ENCODE results near the gene FZR1.

FZR1 gene

DNA sequence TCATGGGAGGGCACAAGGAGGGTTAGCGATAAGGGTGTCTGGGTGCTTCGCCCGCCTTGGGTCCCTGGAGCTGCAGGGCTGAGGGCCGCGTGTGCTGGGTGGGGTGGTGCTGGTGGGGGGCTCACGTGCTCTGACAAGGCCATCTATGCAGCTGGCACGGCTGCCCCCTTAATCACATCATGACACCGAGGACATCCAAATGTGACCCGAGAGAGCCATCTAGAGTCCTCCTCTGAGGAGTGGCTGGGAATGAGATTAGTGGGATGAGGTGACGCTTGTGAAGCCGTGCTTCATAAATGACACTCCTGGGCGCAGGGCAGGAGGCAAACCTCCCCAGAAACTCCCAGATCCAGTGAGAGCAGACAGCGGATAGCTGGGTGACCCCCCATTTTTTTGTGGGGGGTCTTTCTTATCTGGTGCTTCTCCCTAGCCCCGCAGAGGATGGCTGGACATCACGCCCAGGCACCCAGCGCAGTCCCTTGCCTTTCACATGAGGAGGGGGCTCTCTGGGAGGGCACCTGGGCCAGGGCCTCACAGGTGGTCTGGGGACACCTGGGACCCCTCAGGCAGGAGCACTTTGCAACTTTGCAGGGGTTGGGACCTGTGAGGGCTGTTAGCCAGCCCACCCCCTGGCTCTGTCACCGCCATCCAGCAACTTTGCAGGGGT lies 6.6 kb downstream of the FZR1 start:
- DNase-seq (ENCODE audit: extremely low read depth in 1 of 2, low read depth in 1 of 2) = no peak

GRCh38 chr19:3513229-3514140 lies 7.4 kb downstream of the FZR1 start:
- no peak for DNase-seq (ENCODE audit: extremely low read depth in 1 of 2, low read depth in 1 of 2)

DNA sequence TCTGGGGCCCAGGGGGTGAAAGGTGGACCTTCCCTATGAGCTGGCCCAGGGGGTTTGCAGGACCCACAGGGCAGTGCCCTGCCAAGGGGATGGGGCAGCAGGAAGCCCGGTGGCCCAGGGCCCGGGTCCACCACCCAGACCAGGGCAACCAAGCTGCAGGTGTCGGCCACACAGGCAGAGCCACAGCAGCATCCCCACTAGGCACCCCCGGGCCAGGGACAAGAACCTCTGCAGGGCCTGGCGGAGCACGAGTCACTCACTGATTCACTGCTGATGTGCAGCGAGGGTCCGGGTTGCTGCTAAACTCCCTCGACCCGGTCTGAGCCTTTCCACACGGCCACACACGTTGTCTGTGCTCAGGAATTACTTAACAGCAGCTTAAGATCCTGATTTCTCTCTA lies 8.8 kb downstream of the FZR1 start:
- no peak for DNase-seq (ENCODE audit: extremely low read depth in 1 of 2, low read depth in 1 of 2)

DNA sequence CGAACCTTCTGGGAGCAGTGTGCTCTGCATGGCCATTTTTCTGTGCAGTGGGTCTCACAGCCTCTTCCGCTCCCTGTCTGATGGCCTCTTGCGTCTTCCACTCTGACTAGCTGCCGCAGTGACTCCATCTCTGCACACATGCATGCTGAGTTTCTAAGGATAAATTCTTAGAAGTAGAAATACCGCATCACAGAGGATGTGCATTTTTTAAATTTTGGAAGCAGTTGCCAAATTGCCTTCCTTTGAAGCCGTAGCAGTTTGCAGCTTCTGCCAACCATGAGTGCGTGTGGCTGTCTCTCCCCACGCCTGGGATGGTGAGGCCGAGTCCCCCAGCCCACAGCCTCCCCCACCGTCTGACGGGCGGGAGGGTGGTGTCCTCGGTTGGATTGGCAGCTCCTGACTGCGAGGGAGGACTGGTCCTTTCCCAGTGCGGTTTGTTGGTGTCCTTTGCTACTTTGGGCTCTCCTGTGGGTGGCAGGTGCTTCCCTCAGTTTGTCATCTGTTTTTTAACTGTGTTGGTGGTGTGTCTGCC lies 9.8 kb downstream of the FZR1 start:
- no peak for DNase-seq (ENCODE audit: extremely low read depth in 1 of 2, low read depth in 1 of 2)

DNA sequence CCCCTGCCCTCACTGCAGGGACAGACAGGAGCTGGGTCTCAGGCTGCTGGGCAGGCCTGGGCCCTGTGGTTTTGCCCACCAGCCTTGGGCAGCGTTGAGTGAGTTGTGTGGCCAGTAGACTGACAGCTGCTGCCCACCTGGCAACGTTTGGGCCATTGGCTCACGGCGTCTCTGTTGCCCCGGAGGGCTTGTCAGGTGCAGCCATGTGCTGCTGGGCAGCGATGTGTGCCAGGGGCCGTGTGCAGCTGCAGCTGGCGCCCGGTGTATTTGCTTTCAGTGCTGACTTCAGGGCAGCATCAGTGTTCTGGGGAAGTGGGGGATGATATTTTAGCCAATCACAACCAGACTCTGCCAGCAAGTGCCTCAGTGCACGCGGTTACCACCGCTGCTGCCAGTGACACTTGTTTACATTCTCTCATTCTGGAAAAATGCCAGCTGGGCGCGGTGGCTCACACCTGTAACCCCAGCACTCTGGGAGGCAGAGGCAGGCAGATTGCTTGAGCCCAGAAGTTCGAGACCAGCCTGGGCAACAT lies 10.6 kb downstream of the FZR1 start:
- peak in 1 of 2 donors; percentile 16 for DNase-seq (ENCODE audit: extremely low read depth in 1 of 2, low read depth in 1 of 2)

GRCh38 chr19:3517638-3518037 lies 11.5 kb downstream of the FZR1 start:
- no peak for DNase-seq (ENCODE audit: extremely low read depth in 1 of 2, low read depth in 1 of 2)

GRCh38 chr19:3518255-3518654 lies 12.1 kb downstream of the FZR1 start:
- no peak for DNase-seq (ENCODE audit: extremely low read depth in 1 of 2, low read depth in 1 of 2)

GRCh38 chr19:3518659-3519058 lies 12.5 kb downstream of the FZR1 start:
- DNase-seq (ENCODE audit: extremely low read depth in 1 of 2, low read depth in 1 of 2) = no peak

- no peak for DNase-seq (ENCODE audit: extremely low read depth in 1 of 2, low read depth in 1 of 2)
These were observed 13.0 kb downstream of the FZR1 start for GRCh38 chr19:3519126-3519525.

DNA sequence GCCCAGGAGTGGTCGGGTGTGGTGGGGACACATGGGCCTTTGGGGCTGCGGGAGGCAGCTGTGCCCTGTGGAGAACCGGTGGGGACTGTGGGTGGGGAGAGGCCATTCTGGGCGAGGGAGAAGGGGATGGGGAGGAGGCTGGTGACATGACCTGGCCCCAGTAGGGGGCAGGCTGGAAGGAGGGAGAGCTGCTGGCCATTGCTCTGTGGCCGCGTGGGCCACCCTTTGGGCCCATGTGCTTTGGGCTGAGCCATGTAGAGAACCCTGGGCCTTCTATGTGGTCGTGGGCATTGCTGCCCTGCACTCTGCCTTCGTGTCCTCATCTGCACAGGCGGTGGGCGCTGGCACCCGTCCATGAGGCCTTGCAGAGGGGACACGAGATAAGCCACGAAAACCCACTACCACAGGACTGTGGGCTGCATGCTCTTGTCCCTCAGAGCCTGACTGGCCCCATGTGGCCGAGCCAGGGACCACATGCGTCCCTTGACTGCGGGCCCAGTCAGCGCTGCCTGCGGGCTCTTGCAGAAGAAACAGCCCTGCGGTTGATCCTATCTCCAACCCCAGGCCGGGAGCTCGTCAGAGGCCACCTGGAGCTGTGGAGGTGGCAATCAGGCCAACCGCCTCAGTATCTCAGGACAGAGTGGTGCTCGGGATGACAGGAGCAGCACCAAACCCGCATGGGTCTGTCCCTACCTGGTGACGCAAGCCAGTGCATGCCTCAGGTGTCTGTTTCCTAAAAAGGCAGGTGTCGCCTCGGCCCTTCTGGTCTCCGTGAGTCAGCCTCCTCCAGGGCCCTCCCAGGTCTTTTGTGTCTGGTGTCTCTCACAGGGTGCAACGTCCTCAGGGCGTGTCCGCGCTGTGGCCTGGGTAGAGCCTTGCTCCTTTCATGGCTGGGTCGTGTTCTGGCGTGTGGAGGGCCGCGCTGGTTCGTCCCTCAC lies 14.3 kb downstream of the FZR1 start:
- DNase-seq (ENCODE audit: extremely low read depth in 1 of 2, low read depth in 1 of 2) = no peak

GRCh38 chr19:3521104-3521445 lies 15.0 kb downstream of the FZR1 start:
- no peak for DNase-seq (ENCODE audit: extremely low read depth in 1 of 2, low read depth in 1 of 2)

- DNase-seq (ENCODE audit: extremely low read depth in 1 of 2, low read depth in 1 of 2) = no peak
These were observed 16.6 kb downstream of the FZR1 start for GRCh38 chr19:3522421-3523360.

DNA sequence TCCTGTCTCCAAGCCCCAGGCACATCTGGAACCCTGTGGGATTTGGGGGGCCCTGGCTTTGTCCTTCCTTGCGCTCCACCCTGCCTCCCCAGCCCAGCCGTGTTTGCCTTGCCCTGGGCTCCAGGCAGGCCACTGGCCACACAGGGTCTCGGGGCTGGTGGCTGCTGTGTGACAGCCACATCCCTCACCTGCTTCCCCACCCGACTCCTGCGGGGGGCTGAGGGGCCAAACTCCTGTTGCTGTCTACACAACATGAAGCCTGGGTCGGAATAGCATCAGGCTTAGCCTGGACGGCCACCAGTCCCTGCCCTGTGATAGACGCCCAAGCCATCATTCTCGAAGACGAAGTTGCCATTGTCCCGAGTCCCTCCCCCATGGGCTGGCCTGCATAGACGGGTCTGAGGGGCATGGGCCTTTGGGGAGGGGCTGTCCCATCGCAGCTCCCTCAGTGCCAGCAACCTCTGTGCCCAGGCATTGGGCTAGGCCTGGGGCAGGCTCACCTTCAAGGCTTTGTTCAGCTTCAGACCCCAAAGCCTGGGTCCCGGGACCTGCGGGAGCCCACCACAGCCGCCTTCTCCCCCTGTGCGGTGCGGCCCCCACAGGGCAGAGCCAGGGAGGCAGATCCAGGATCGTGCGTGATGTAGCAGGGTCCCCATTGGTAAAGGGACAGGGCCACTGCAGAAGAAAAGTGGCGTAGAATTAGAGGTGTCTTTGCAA lies 17.4 kb downstream of the FZR1 start:
- DNase-seq (ENCODE audit: extremely low read depth in 1 of 2, low read depth in 1 of 2) = no peak

DNA sequence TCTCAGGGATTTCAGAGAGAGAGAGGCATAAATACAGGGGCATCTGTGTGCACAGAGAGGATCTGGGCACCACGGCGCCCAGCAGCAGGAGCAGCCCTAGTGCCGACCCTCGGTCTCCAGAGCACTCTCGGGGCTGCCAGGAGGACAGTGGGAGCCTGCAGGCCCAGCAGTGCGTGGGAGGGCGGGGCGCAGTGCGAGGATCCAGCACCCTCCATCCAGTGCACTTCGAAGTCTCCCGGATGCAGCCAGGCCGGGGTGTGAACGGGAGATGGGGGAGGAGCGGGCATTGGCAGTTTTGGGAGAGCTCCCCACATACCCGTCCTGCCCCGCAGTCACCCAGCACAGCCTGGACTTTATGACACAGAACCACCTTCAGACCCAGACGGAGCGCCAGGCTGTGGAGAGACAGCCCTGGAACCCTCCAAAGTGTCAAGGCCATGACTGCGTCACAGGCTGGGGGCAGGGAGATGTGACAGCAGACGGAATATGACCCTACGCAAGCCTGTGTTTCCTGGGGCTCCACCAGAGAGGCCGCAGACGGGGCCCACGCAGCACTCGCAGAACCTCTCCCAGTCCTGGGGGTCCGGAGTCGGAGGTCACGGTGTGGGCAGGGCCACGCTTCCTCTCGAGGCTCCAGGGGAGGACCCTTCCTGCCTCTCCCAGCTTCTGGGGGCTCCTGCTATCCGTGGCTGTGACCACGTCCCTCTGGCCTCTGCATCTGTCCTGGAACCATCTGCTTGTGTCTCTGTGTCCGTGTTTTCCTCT lies 18.1 kb downstream of the FZR1 start:
- no peak for DNase-seq (ENCODE audit: extremely low read depth in 1 of 2, low read depth in 1 of 2)

DNA sequence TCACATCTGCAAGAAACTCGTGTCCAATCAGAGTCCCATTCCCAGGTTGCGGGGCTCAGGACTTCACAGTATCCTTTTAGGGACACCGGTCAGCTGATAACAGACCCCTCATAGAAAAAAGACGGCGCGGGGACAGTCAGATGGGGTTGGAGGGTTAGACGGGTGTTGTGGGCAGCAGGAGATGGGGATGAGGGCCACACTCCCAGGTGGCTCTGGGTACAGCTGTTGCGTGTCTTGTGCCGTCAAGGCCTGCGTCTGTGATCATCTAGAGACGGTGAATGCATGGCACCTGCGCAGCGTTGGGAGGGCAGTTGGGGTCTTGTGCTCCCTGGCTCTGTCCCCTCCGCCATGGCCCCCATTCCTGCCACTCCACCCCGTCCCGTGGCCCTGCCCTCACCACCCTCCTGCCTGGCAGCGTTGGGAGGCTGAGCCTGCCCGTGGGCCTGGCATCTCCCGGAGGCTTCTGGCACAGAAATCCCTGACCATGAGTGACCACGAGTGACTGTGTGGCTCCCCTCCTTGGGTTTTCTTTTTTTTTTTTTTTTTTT lies 18.9 kb downstream of the FZR1 start:
- no peak for DNase-seq (ENCODE audit: extremely low read depth in 1 of 2, low read depth in 1 of 2)

GRCh38 chr19:3526507-3527237 lies 20.6 kb downstream of the FZR1 start:
- no peak for DNase-seq (ENCODE audit: extremely low read depth in 1 of 2, low read depth in 1 of 2)

DNA sequence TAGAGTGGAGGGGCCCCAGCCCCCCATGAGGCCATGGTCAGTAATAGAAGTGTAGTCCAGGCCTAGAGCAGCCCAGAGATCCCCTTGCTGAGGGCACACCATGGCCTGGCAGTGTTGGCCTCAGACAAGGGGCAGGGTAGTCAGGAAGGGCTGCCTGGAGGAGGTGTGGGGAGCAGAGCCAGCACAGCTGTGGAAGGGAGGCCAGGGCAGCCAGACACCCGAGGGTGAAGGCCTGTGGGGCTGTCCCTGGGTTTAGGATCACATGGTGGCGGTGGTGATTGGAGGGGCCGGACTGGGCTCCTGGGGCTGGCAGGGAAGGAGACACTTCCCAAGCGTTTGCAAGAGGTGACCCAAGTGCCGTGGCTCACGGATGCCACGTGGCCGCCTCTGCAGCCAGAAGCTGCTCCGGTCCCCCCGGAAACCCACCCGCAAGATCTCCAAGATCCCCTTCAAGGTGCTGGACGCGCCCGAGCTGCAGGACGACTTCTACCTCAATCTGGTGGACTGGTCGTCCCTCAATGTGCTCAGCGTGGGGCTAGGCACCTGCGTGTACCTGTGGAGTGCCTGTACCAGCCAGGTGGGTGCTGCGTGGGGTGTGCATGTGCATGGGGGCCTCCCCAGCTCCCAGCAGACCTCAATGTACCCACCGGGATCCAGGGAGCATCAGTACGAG lies 21.3 kb downstream of the FZR1 start:
- no peak for DNase-seq (ENCODE audit: extremely low read depth in 1 of 2, low read depth in 1 of 2)
